ENCODE results near the gene MED14.

DNA sequence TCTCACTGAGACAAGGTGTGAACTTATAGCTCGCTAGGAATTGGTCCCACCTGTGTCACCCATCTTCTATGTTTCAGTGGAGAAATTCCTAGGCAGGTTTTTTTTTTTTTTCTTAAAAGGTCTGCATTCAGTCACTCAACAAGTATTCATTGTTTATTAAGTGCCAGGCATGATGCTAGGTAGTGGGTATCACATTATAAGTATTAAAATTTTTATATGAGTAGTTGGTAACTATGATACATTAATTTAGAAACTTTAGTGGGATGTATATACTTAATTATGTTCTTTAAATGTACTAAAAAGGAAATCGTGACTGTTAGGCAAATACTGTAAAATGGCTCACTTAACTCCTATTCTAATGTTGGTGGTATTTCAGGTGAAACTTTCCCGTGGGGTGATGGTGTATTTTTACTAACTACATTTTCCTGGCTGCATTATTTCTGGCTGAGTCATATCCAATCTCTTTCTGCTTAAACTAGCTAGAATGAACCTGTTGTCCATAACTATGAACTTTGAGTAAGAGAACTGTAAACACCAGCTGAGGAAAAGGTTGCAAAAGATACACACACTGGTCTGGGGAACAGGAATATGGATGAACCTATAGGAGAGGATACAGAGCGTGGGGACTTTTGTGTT, 49.3 kb upstream of the MED14 start:
- TF ChIP-seq, protein P1, sequence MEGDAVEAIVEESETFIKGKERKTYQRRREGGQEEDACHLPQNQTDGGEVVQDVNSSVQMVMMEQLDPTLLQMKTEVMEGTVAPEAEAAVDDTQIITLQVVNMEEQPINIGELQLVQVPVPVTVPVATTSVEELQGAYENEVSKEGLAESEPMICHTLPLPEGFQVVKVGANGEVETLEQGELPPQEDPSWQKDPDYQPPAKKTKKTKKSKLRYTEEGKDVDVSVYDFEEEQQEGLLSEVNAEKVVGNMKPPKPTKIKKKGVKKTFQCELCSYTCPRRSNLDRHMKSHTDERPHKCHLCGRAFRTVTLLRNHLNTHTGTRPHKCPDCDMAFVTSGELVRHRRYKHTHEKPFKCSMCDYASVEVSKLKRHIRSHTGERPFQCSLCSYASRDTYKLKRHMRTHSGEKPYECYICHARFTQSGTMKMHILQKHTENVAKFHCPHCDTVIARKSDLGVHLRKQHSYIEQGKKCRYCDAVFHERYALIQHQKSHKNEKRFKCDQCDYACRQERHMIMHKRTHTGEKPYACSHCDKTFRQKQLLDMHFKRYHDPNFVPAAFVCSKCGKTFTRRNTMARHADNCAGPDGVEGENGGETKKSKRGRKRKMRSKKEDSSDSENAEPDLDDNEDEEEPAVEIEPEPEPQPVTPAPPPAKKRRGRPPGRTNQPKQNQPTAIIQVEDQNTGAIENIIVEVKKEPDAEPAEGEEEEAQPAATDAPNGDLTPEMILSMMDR (CRISPR knock-in tag; IDR thresholded peaks at IDR 0.05) = no peak
- TF ChIP-seq POLR2AphosphoS2 (IDR thresholded peaks at IDR 0.05; ENCODE audit: low read depth, low read length) = no peak
- no peak for TF ChIP-seq ZFX (CRISPR knock-in tag; IDR thresholded peaks at IDR 0.05; ENCODE audit: low read depth)
- no peak for TF ChIP-seq ZNF224 (CRISPR knock-in tag; IDR thresholded peaks at IDR 0.05)

Measured in HepG2 (cell line).